Stimulated activated CD8-positive, alpha-beta memory T cell treated with anti-CD3 and anti-CD28 coated beads, Interleukin-4, amount 100 ng/mL, for 1 hour (primary cell): ENCODE measurements around the gene NELFA.

Experiments used
- DNase-seq, 2 donors: peaks; one replicate each; pipeline ENCODE4 v3.0.0-alpha.2; 2020; ENCODE audit warnings: low read depth in 2 of 2, low spot score in 1 of 2

The NELFA gene

GRCh38 chr4:1967512-1968149 lies 41.1 kb downstream of the NELFA start:
- no peak for DNase-seq

GRCh38 chr4:1964971-1965370 lies 43.8 kb downstream of the NELFA start:
- DNase-seq = no peak

- no peak for DNase-seq
Measured at GRCh38 chr4:1964443-1964842, 44.3 kb downstream of the NELFA start.

GRCh38 chr4:1962980-1963379 lies 45.8 kb downstream of the NELFA start:
- no peak for DNase-seq

GRCh38 chr4:1961563-1961962 lies 47.2 kb downstream of the NELFA start:
- DNase-seq = no peak

GRCh38 chr4:1961038-1961437 lies 47.7 kb downstream of the NELFA start:
- no peak for DNase-seq

GRCh38 chr4:1960170-1960825 lies 48.5 kb downstream of the NELFA start:
- no peak for DNase-seq

GRCh38 chr4:1959104-1959384 lies 49.7 kb downstream of the NELFA start:
- no peak for DNase-seq

- DNase-seq = no peak
Measured at GRCh38 chr4:1958276-1959103, 50.3 kb downstream of the NELFA start.

GRCh38 chr4:1956631-1957030 lies 52.1 kb downstream of the NELFA start:
- no peak for DNase-seq

- DNase-seq = no peak
Measured at GRCh38 chr4:1953335-1953734, 55.4 kb downstream of the NELFA start.

GRCh38 chr4:1952719-1953118 lies 56.1 kb downstream of the NELFA start:
- no peak for DNase-seq

GRCh38 chr4:1952058-1952700 lies 56.6 kb downstream of the NELFA start:
- DNase-seq = no peak

- DNase-seq = no peak
Measured at GRCh38 chr4:1950369-1950768, 58.4 kb downstream of the NELFA start.

GRCh38 chr4:1948892-1949436 lies 59.8 kb downstream of the NELFA start:
- no peak for DNase-seq

GRCh38 chr4:1948232-1948631 lies 60.5 kb downstream of the NELFA start:
- DNase-seq = no peak

GRCh38 chr4:1945912-1946311 lies 62.9 kb downstream of the NELFA start:
- no peak for DNase-seq

- DNase-seq = no peak
Measured at GRCh38 chr4:1945124-1945895, 63.5 kb downstream of the NELFA start.

GRCh38 chr4:1943928-1944327 lies 64.8 kb downstream of the NELFA start:
- DNase-seq = no peak

- no peak for DNase-seq
Measured at GRCh38 chr4:1940566-1940965, 68.2 kb downstream of the NELFA start.
